ENCODE measurements around the gene CDH22. TPM values are rescaled to one million over a fixed set of nuclear protein-coding genes. Genes with fewer than 3 reads are reported as not detected.

CDH22 gene
- total and polyA plus RNA-seq, 2 donors (not counting 1 experiment from before 2014, with no cell fraction given): not detected

- no peak overlapping the region for H3K4me3 ChIP-seq (replicated peaks in 1 of 4; ENCODE audit: control extremely low read depth in 1 of 4, insufficient read depth in 1 of 4, low read depth in 3 of 4, low read length in 4 of 4)
- DNase-seq (ENCODE audit: low read depth in 2 of 2): no peak
- no peaks in the 10 kb centered on the region for H3K79me2 ChIP-seq (ENCODE audit: control insufficient read depth, insufficient read depth, low read length)
- H3K9me3 ChIP-seq (ENCODE audit: control insufficient read depth, insufficient read depth, low read depth, low read length): no peaks in the 10 kb centered on the region
- H2AFZ ChIP-seq (ENCODE audit: low read length): no peak overlapping the region
- no peaks in the 10 kb centered on the region for H3K36me3 ChIP-seq (ENCODE audit: control insufficient read depth, insufficient read depth, low read length)
- H3K4me1 ChIP-seq (ENCODE audit: control insufficient read depth, extremely low read depth, insufficient read depth, low read length): no peaks in the 10 kb centered on the region
- no peak overlapping the region for H3K4me2 ChIP-seq (ENCODE audit: extremely low read depth, insufficient read depth, low read length)
- no peak overlapping the region for H3K27ac ChIP-seq (ENCODE audit: insufficient read depth, low read length)
- TF ChIP-seq EZH2 (IDR thresholded peaks at IDR 0.05; ENCODE audit: low read length, missing control alignments): no peak
- TF ChIP-seq CTCF (conservative IDR thresholded peaks at IDR 0.05 in 1 of 2, IDR thresholded peaks at IDR 0.05 in 1 of 2; ENCODE audit: low read depth in 1 of 2, low read length in 2 of 2): no peak
- H3K27me3 ChIP-seq (ENCODE audit: control insufficient read depth, insufficient read depth, low read length): peaks cover 11% of the 10 kb centered on the region
- no peaks in the 10 kb centered on the region for H4K20me1 ChIP-seq (ENCODE audit: control insufficient read depth, extremely low read depth, insufficient read depth, low read length)
- no peak overlapping the region for H3K9ac ChIP-seq (ENCODE audit: insufficient read depth, low read length)
These were observed 16.9 kb downstream of the CDH22 start for GRCh38 chr20:46291401-46291800.

GRCh38 chr20:46289432-46289831, 18.9 kb downstream of the CDH22 start:
- no peak for DNase-seq (ENCODE audit: low read depth in 2 of 2)
- no peak overlapping the region for H3K4me2 ChIP-seq (ENCODE audit: extremely low read depth, insufficient read depth, low read length)
- TF ChIP-seq CTCF (conservative IDR thresholded peaks at IDR 0.05 in 1 of 2, IDR thresholded peaks at IDR 0.05 in 1 of 2; ENCODE audit: low read depth in 1 of 2, low read length in 2 of 2) (no peak), EZH2 (IDR thresholded peaks at IDR 0.05; ENCODE audit: low read length, missing control alignments) (no peak)
- H3K9ac ChIP-seq (ENCODE audit: insufficient read depth, low read length): no peak overlapping the region
- H2AFZ ChIP-seq (ENCODE audit: low read length): no peak overlapping the region
- no peaks in the 10 kb centered on the region for H3K9me3 ChIP-seq (ENCODE audit: control insufficient read depth, insufficient read depth, low read depth, low read length)
- H3K4me3 ChIP-seq (replicated peaks in 1 of 4; ENCODE audit: control extremely low read depth in 1 of 4, insufficient read depth in 1 of 4, low read depth in 3 of 4, low read length in 4 of 4): no peak overlapping the region
- no peaks in the 10 kb centered on the region for H3K79me2 ChIP-seq (ENCODE audit: control insufficient read depth, insufficient read depth, low read length)
- H3K4me1 ChIP-seq (ENCODE audit: control insufficient read depth, extremely low read depth, insufficient read depth, low read length): no peaks in the 10 kb centered on the region
- H3K27ac ChIP-seq (ENCODE audit: insufficient read depth, low read length): no peak overlapping the region
- H3K36me3 ChIP-seq (ENCODE audit: control insufficient read depth, insufficient read depth, low read length): no peaks in the 10 kb centered on the region
- H4K20me1 ChIP-seq (ENCODE audit: control insufficient read depth, extremely low read depth, insufficient read depth, low read length): no peaks in the 10 kb centered on the region
- H3K27me3 ChIP-seq (ENCODE audit: control insufficient read depth, insufficient read depth, low read length): peaks cover 6% of the 10 kb centered on the region

GRCh38 chr20:46286977-46287376, 21.3 kb downstream of the CDH22 start:
- no peaks in the 10 kb centered on the region for H3K4me1 ChIP-seq (ENCODE audit: control insufficient read depth, extremely low read depth, insufficient read depth, low read length)
- no peaks in the 10 kb centered on the region for H3K79me2 ChIP-seq (ENCODE audit: control insufficient read depth, insufficient read depth, low read length)
- H4K20me1 ChIP-seq (ENCODE audit: control insufficient read depth, extremely low read depth, insufficient read depth, low read length): no peaks in the 10 kb centered on the region
- H3K4me2 ChIP-seq (ENCODE audit: extremely low read depth, insufficient read depth, low read length): no peak overlapping the region
- DNase-seq (ENCODE audit: low read depth in 2 of 2): no peak
- H3K9me3 ChIP-seq (ENCODE audit: control insufficient read depth, insufficient read depth, low read depth, low read length): no peaks in the 10 kb centered on the region
- no peaks in the 10 kb centered on the region for H3K36me3 ChIP-seq (ENCODE audit: control insufficient read depth, insufficient read depth, low read length)
- H3K27me3 ChIP-seq (ENCODE audit: control insufficient read depth, insufficient read depth, low read length): peaks cover 6% of the 10 kb centered on the region
- no peak for TF ChIP-seq EZH2 (IDR thresholded peaks at IDR 0.05; ENCODE audit: low read length, missing control alignments)
- no peak for TF ChIP-seq CTCF (conservative IDR thresholded peaks at IDR 0.05 in 1 of 2, IDR thresholded peaks at IDR 0.05 in 1 of 2; ENCODE audit: low read depth in 1 of 2, low read length in 2 of 2)
- no peak overlapping the region for H2AFZ ChIP-seq (ENCODE audit: low read length)
- H3K27ac ChIP-seq (ENCODE audit: insufficient read depth, low read length): no peak overlapping the region
- H3K9ac ChIP-seq (ENCODE audit: insufficient read depth, low read length): no peak overlapping the region
- H3K4me3 ChIP-seq (replicated peaks in 1 of 4; ENCODE audit: control extremely low read depth in 1 of 4, insufficient read depth in 1 of 4, low read depth in 3 of 4, low read length in 4 of 4): no peak overlapping the region
